Measurements from ENCODE around the gene SNAI1.

DNA sequence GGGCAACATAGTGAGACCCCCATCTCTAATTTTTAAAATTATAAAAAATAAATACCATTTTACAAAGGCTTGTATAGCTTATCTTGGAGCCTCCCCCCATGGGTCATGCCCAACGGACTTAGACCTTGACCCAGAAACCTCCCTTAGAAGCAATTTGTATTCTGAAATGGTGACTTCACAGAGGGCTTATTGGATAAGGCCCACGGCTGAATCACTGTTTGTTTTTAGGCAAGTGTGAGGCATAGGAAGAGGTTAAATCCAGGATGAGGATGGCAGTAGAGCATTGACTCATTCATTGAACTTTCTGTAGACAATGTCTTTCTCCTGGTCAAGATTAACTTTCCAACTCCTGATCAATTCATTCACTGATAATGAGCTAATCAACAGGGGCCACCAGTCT is 6.2 kb upstream of the SNAI1 start:
- TF ChIP-seq, protein P1, sequence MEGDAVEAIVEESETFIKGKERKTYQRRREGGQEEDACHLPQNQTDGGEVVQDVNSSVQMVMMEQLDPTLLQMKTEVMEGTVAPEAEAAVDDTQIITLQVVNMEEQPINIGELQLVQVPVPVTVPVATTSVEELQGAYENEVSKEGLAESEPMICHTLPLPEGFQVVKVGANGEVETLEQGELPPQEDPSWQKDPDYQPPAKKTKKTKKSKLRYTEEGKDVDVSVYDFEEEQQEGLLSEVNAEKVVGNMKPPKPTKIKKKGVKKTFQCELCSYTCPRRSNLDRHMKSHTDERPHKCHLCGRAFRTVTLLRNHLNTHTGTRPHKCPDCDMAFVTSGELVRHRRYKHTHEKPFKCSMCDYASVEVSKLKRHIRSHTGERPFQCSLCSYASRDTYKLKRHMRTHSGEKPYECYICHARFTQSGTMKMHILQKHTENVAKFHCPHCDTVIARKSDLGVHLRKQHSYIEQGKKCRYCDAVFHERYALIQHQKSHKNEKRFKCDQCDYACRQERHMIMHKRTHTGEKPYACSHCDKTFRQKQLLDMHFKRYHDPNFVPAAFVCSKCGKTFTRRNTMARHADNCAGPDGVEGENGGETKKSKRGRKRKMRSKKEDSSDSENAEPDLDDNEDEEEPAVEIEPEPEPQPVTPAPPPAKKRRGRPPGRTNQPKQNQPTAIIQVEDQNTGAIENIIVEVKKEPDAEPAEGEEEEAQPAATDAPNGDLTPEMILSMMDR (IDR thresholded peaks at IDR 0.05) = no peak
- TF ChIP-seq REST (IDR thresholded peaks at IDR 0.05; ENCODE audit: insufficient read depth in 1 of 2, low read depth in 2 of 2, low read length in 1 of 2) (no peak), TCF7L2 (IDR thresholded peaks at IDR 0.05; ENCODE audit: low read depth, low read length) (no peak), SIN3A (IDR thresholded peaks at IDR 0.05; ENCODE audit: borderline replicate concordance, insufficient read depth, low read depth, low read length) (no peak)

All from Panc1 (cell line).